Tibial nerve (tissue), 3 donors: ENCODE data around the gene RARB.

Experiments used
- CTCF ChIP-seq, 5 experiments: fragments of 200-600 bp in 3 of 5; fragments of 450-650 bp in 2 of 5; sonication (generic) in 3 of 5; IDR thresholded peaks; one replicate each; pipeline ENCODE4 v1.5.1; 2016 to 2019; ENCODE audit warnings: antibody characterized with exemption in 5 of 5, mild to moderate bottlenecking in 3 of 5, moderate library complexity in 2 of 5
- POLR2A ChIP-seq, 2 donors: fragments of 450-650 bp; IDR thresholded peaks; one replicate each; pipeline ENCODE4 v1.6.1; 2017; ENCODE audit warnings: antibody characterized with exemption in 2 of 2, mild to moderate bottlenecking in 2 of 2, moderate library complexity in 2 of 2

DNA sequence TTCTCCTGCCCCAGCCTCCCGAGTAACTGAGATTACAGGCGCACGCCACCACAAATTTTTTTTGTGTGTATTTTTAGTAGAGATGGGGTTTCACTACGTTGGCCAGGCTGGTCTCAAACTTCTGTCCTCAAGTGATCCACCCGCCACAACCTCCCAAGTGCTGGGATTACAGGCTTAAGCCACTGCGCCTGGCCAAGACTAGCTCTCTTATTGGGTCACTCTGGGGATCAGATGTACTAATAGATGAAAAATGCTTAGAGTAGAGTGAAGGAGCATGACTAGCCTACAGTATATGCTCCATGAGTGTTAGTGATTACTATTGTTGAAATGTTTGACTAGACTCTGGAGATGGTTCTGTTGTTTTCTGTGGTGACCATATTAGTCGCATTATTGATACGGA, 21.8 kb downstream of the RARB start:
- TF ChIP-seq CTCF (IDR thresholded peaks at IDR 0.05) (no peak), POLR2A (IDR thresholded peaks at IDR 0.05) (no peak)
